Neural cell (in vitro differentiated cells): Measurements from ENCODE around the gene COX11. TPM values are rescaled to one million over a fixed set of nuclear protein-coding genes. Genes with fewer than 3 reads are reported as not detected.

Experiments used
- H2AFZ ChIP-seq: fragments of 200-600, 300-800 bp; sonication (generic), shearing (Covaris generic); 2 replicates; pipeline ENCODE4 v1.6.0; 2014; ENCODE audit warnings: low read depth, mild to moderate bottlenecking, antibody characterized with exemption, low read length, moderate library complexity
- H3F3A ChIP-seq: fragments of 200-600 bp; shearing (Covaris generic); 2 replicates; pipeline ENCODE4 v1.6.1; 2016; ENCODE audit warnings: mild to moderate bottlenecking, moderate library complexity, mixed read lengths, antibody characterized with exemption, low read length; ENCODE audit not compliant: insufficient read depth, poor library complexity, severe bottlenecking
- H3K27ac ChIP-seq: fragments of 200-600, 300-800 bp; sonication (generic), shearing (Covaris generic); 2 replicates; pipeline ENCODE4 v1.5.1; 2014; ENCODE audit warnings: mild to moderate bottlenecking, low read length, moderate library complexity
- H3K27me3 ChIP-seq: fragments of 300-800, 200-600 bp; sonication (generic), shearing (Covaris generic); 2 replicates; pipeline ENCODE4 v1.6.0; 2014; ENCODE audit warnings: mild to moderate bottlenecking, low read depth, low read length, moderate library complexity; ENCODE audit not compliant: insufficient read depth
- H3K36me3 ChIP-seq: fragments of 300-800, 200-600 bp; sonication (generic), shearing (Covaris generic); 2 replicates; pipeline ENCODE4 v1.5.1; 2014; ENCODE audit warnings: mild to moderate bottlenecking, antibody characterized with exemption, low read length, moderate library complexity; ENCODE audit not compliant: insufficient read depth
- H3K4me2 ChIP-seq: fragments of 300-800, 200-600 bp; sonication (generic), shearing (Covaris generic); 2 replicates; pipeline ENCODE4 v1.6.0; 2014; ENCODE audit warnings: mild to moderate bottlenecking, low read length
- H3K4me3 ChIP-seq: fragments of 300-800, 200-600 bp; sonication (generic), shearing (Covaris generic); 2 replicates; pipeline ENCODE4 v1.5.1; 2014; ENCODE audit warnings: mild to moderate bottlenecking, low read length, moderate library complexity
- H3K79me2 ChIP-seq: fragments of 200-600 bp; shearing (Covaris generic); replicated peaks from 2 replicates; pipeline ENCODE4 v1.6.0; 2014; ENCODE audit warnings: mild to moderate bottlenecking, low read length, moderate library complexity; ENCODE audit not compliant: insufficient read depth
- H3K9ac ChIP-seq: fragments of 300-800, 200-600 bp; sonication (generic), shearing (Covaris generic); 2 replicates; pipeline ENCODE4 v1.6.1; 2016; ENCODE audit warnings: mild to moderate bottlenecking, low read length, mixed read lengths
- H3K9me2 ChIP-seq: fragments of 200-600 bp; shearing (Covaris generic); 2 replicates; pipeline ENCODE4 v1.6.1; 2016; ENCODE audit warnings: mild to moderate bottlenecking, low read length, mixed read lengths; ENCODE audit not compliant: insufficient read depth
- H3K9me3 ChIP-seq: fragments of 200-600, 300-800 bp; sonication (generic), shearing (Covaris generic); 2 replicates; pipeline ENCODE4 v1.6.1; 2016; ENCODE audit warnings: mild to moderate bottlenecking, mixed run types, low read length, moderate library complexity, mixed read lengths
- H4K20me1 ChIP-seq: fragments of 200-600 bp; shearing (Covaris generic); 2 replicates; pipeline ENCODE4 v1.6.1; 2016; ENCODE audit warnings: mild to moderate bottlenecking, mixed run types; ENCODE audit not compliant: insufficient read depth
- CTCF ChIP-seq: fragments of 450-650 bp; IDR thresholded peaks from 2 replicates; pipeline ENCODE4 v1.5.1; 2014; ENCODE audit warnings: antibody characterized with exemption, mild to moderate bottlenecking, moderate library complexity; ENCODE audit not compliant: poor library complexity, severe bottlenecking
- EP300 ChIP-seq: fragments of 450-650 bp; conservative IDR thresholded peaks from 2 replicates; pipeline ENCODE4 v1.6.1; 2014; ENCODE audit warnings: antibody characterized with exemption, mild to moderate bottlenecking, moderate library complexity; ENCODE audit not compliant: poor library complexity, severe bottlenecking
- EZH2 ChIP-seq: fragments of 200-600, 300-800 bp; shearing (Covaris generic), sonication (generic); IDR thresholded peaks from 2 replicates; pipeline ENCODE4 v1.6.1; 2014; ENCODE audit warnings: antibody characterized with exemption, low read length, borderline replicate concordance, mild to moderate bottlenecking; ENCODE audit not compliant: insufficient read depth, poor library complexity, severe bottlenecking
- MXI1 ChIP-seq: fragments of 450-650 bp; conservative IDR thresholded peaks from 2 replicates; pipeline ENCODE4 v1.6.1; 2014; ENCODE audit warnings: antibody characterized with exemption, mild to moderate bottlenecking; ENCODE audit not compliant: poor library complexity, severe bottlenecking
- POLR2AphosphoS5 ChIP-seq: IDR thresholded peaks from 2 replicates; pipeline ENCODE4 v1.6.1; 2012
- RAD21 ChIP-seq: fragments of 450-650 bp; conservative IDR thresholded peaks from 2 replicates; pipeline ENCODE4 v1.6.1; 2014; ENCODE audit warnings: antibody characterized with exemption, mild to moderate bottlenecking, moderate library complexity
- SMC3 ChIP-seq: fragments of 450-650 bp; conservative IDR thresholded peaks from 2 replicates; pipeline ENCODE4 v1.6.1; 2014; ENCODE audit warnings: antibody characterized with exemption, mild to moderate bottlenecking, moderate library complexity; ENCODE audit not compliant: poor library complexity
- TAF1 ChIP-seq: IDR thresholded peaks from 2 replicates; pipeline ENCODE4 v1.6.1; 2012; ENCODE audit warnings: low read depth
- polyA plus RNA-seq: library from polyadenylated mRNA; depleted of rRNA; stranded (reverse); fragments of >200 nt; gene quantifications from 2 replicates; pipeline ENCODE4 v1.2.3, GENCODE V29; 2014
- TF ChIP-seq, protein P1 (sequence below): IDR thresholded peaks from 2 replicates; pipeline ENCODE4 v1.6.1; 2012; ENCODE audit warnings: borderline replicate concordance

Gene COX11
- polyA plus RNA-seq, 1 donor from 2014 or later = 155 TPM

DNA sequence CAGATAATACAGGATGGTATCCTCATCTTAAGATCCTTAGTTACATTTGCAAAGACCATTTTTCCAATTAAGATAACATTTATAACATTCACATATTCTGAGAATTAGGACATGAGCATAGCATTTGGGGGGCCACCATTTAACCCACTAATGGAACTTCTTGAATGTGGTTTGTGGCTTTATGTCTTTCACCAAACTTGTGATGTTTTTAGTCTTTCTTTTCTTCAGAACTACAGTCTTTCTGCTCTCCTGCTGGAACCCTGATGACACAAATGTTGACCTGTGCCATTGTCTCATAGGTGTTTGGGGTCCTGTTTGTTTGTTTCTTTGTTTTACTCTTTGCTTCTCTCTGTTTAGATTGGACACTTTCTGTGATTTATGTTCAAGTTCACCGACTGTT is 23.2 kb downstream of the COX11 start:
- Histone ChIP-seq H3K4me3 (no peak overlapping the region), H3F3A (no peaks in the 10 kb centered on the region), H3K9ac (no peak overlapping the region), H3K27ac (no peak overlapping the region), H3K4me2 (no peak overlapping the region), H2AFZ (no peak overlapping the region), H3K9me2 (no peaks in the 10 kb centered on the region), H3K9me3 (no peaks in the 10 kb centered on the region), H3K27me3 (no peaks in the 10 kb centered on the region), H3K36me3 (no peaks in the 10 kb centered on the region), H3K79me2 (no peaks in the 10 kb centered on the region), H4K20me1 (no peaks in the 10 kb centered on the region)
- TF ChIP-seq EP300 (no peak), SMC3 (no peak), RAD21 (no peak), CTCF (no peak), POLR2AphosphoS5 (no peak), MXI1 (no peak), EZH2 (no peak), TAF1 (no peak)
- TF ChIP-seq, protein P1, sequence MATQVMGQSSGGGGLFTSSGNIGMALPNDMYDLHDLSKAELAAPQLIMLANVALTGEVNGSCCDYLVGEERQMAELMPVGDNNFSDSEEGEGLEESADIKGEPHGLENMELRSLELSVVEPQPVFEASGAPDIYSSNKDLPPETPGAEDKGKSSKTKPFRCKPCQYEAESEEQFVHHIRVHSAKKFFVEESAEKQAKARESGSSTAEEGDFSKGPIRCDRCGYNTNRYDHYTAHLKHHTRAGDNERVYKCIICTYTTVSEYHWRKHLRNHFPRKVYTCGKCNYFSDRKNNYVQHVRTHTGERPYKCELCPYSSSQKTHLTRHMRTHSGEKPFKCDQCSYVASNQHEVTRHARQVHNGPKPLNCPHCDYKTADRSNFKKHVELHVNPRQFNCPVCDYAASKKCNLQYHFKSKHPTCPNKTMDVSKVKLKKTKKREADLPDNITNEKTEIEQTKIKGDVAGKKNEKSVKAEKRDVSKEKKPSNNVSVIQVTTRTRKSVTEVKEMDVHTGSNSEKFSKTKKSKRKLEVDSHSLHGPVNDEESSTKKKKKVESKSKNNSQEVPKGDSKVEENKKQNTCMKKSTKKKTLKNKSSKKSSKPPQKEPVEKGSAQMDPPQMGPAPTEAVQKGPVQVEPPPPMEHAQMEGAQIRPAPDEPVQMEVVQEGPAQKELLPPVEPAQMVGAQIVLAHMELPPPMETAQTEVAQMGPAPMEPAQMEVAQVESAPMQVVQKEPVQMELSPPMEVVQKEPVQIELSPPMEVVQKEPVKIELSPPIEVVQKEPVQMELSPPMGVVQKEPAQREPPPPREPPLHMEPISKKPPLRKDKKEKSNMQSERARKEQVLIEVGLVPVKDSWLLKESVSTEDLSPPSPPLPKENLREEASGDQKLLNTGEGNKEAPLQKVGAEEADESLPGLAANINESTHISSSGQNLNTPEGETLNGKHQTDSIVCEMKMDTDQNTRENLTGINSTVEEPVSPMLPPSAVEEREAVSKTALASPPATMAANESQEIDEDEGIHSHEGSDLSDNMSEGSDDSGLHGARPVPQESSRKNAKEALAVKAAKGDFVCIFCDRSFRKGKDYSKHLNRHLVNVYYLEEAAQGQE = no peak

DNA sequence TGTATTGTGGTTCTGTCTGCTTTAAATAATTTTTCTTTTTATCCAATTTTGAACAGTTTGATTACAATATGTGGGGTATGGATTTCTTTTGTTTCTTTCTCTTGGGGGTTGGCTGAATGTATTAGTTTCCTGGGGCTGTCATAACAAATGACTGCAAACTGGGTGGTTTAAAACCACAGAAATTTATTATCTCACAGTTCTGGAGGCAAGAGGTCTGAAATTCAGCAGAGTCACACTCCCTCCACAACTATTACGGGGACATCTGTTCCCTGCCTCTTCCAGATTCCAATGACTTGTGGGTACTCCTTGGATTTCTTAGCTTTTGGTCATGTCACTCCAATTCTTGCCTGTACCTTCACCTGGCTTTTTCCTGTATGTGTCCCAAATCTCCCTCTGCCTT is 23.7 kb downstream of the COX11 start:
- Histone ChIP-seq H3K9me3 (no peaks in the 10 kb centered on the region), H3K27ac (no peak overlapping the region), H3K27me3 (no peaks in the 10 kb centered on the region), H3K36me3 (no peaks in the 10 kb centered on the region), H3K79me2 (no peaks in the 10 kb centered on the region), H4K20me1 (no peaks in the 10 kb centered on the region), H3K4me3 (no peak overlapping the region), H3K4me2 (no peak overlapping the region), H3F3A (no peaks in the 10 kb centered on the region), H3K9me2 (no peaks in the 10 kb centered on the region), H3K9ac (no peak overlapping the region), H2AFZ (no peak overlapping the region)
- TF ChIP-seq EZH2 (no peak), POLR2AphosphoS5 (no peak), EP300 (no peak), TAF1 (no peak), SMC3 (no peak), MXI1 (no peak), RAD21 (no peak), CTCF (no peak)
- TF ChIP-seq, protein P1 = no peak
